Measurements from ENCODE around the gene PHTF1. TPM values are rescaled to one million over a fixed set of nuclear protein-coding genes. Genes with fewer than 3 reads are reported as not detected.

PHTF1 gene
- total RNA-seq, 4 donors from 2014 or later: 10.0 to 14.8 (median 11.1) TPM

DNA sequence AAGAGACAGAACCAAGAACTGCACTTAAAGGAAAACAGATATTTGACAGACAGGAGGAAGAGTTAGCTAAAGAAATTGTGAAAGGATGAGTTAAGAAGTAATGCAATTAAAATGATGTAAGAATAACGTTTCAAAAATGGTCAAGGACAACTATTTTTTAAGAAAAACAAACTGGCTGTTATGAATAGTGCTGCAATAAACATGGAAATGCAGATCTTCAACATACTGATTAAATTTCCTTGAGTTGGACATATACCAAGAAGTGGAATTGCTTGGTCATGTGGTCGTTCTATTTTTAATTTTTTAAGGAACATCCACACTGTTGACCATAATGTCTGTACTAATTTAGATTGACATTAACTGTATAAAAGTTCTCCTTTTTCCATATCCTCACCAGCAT is 23.1 kb upstream of the PHTF1 start:
- no peak for ATAC-seq
- H3K27me3 ChIP-seq: no peaks in the 10 kb centered on the region
- H3K27ac ChIP-seq: no peak overlapping the region
- TF ChIP-seq EP300 (IDR thresholded peaks at IDR 0.05): no peak
- no peak for TF ChIP-seq POLR2AphosphoS5 (IDR thresholded peaks at IDR 0.05)
- no peak for TF ChIP-seq POLR2A (IDR thresholded peaks at IDR 0.05)
- TF ChIP-seq, protein P1, sequence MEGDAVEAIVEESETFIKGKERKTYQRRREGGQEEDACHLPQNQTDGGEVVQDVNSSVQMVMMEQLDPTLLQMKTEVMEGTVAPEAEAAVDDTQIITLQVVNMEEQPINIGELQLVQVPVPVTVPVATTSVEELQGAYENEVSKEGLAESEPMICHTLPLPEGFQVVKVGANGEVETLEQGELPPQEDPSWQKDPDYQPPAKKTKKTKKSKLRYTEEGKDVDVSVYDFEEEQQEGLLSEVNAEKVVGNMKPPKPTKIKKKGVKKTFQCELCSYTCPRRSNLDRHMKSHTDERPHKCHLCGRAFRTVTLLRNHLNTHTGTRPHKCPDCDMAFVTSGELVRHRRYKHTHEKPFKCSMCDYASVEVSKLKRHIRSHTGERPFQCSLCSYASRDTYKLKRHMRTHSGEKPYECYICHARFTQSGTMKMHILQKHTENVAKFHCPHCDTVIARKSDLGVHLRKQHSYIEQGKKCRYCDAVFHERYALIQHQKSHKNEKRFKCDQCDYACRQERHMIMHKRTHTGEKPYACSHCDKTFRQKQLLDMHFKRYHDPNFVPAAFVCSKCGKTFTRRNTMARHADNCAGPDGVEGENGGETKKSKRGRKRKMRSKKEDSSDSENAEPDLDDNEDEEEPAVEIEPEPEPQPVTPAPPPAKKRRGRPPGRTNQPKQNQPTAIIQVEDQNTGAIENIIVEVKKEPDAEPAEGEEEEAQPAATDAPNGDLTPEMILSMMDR (IDR thresholded peaks at IDR 0.05): no peak
- 12 to 33% methylated on average over 1 to 2 of the region's 2 CpGs for WGBS, 2 donors (ENCODE audit: low coverage in 1 of 2)
- H3K4me1 ChIP-seq: peaks cover 12 to 71% (median 20%) of the 10 kb centered on the region in 3 donors
- peaks cover 0 to under 1% of the 10 kb centered on the region in 2 donors for H3K36me3 ChIP-seq
- H3K4me3 ChIP-seq: no peak overlapping the region
- no peaks in the 10 kb centered on the region for H3K9me3 ChIP-seq

DNA sequence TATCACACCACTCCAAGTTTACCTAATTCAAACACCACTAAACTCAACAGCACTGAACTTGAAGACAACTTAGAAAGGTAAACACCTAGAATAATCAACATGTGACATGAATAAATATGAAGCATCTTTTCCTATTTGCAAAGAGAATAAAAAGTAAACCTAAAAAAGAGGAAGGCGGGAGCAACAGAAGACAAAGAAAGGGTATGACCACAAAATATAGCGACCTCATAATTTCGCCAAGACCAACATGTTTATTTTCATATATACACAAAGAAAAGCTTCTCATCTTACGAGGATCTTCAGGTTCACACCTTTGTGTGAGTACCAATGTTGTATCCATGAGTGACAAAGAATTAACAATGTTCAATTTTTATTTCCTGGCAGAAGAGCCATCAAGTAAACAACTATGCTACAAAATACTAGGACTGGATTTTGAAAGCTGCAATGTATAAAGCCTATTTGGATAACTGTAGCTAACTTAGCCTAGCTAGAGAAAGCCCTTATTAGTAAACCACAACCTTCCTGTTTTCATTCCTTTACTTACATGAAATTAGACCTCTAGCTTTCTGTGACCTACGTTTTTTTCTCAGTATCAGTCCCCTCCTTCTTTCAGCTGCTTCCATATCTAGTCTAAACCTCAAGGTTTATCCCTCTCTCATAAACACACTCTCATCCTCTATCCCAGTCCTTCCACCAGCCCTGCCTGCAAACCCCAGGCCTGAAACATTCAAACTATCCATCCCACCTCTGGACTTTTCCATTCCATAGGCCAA is 21.3 kb upstream of the PHTF1 start:
- no peak overlapping the region for H3K4me3 ChIP-seq
- TF ChIP-seq POLR2A (IDR thresholded peaks at IDR 0.05): no peak
- peaks cover 0 to 19% of the 10 kb centered on the region in 2 donors for H3K36me3 ChIP-seq
- ATAC-seq: no peak
- H3K9me3 ChIP-seq: no peaks in the 10 kb centered on the region
- peaks cover 12 to 64% (median 20%) of the 10 kb centered on the region in 3 donors for H3K4me1 ChIP-seq
- WGBS, 2 donors (ENCODE audit: low coverage in 1 of 2): 75 to 78% methylated on average over 5 of the region's 5 CpGs
- no peaks in the 10 kb centered on the region for H3K27me3 ChIP-seq
- H3K27ac ChIP-seq: no peak overlapping the region

DNA sequence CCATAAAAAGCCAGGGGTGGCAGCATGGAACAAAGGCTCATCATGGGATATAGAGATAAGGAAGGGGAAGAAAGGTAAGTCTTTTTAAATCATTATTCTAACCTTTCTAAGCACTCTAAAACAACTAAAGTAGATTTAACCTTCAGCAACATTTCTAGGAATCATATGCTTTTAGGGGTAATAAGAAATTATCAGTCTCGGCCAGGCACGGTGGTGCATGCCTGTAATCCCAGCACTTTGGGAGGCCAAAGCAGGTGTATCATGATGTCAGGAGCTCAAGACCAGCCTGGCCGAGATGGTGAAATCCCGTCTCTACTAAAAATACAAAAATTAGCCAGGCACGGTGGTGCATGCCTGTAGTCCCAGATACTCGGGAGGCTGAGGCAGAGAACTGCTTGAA is 20.3 kb upstream of the PHTF1 start:
- no peak for ATAC-seq
- Histone ChIP-seq H3K4me3 (no peak overlapping the region), H3K36me3 (peaks cover 0 to 29% of the 10 kb centered on the region in 2 donors), H3K27ac (no peak overlapping the region), H3K27me3 (no peaks in the 10 kb centered on the region), H3K9me3 (no peaks in the 10 kb centered on the region), H3K4me1 (peaks cover 12 to 53% (median 20%) of the 10 kb centered on the region in 3 donors)
- TF ChIP-seq, protein P1 (IDR thresholded peaks at IDR 0.05): no peak
- TF ChIP-seq EP300 (IDR thresholded peaks at IDR 0.05) (no peak), POLR2AphosphoS5 (IDR thresholded peaks at IDR 0.05) (no peak), POLR2A (IDR thresholded peaks at IDR 0.05) (no peak)
- WGBS, 2 donors (ENCODE audit: low coverage in 1 of 2): 92 to 100% methylated on average over 1 to 5 of the region's 6 CpGs

DNA sequence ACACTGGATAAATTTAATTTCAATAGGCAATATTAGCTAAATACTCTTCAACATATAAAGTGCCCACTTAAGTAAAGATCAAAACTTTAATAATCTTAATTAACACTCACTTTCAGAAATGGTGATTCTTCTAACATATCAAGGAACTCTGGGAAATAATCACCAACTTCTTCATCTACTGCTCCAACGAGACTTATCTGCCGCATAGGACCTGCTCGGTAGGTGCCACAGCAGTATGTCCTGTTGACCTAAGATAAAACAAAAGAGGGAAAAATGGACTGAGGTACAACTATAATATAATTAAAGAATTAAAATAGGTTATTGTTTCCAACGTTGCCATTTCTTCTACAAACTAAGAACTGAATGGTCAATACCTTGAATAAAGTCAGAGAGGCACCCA is 18.3 kb upstream of the PHTF1 start:
- TF ChIP-seq, protein P1 (IDR thresholded peaks at IDR 0.05): no peak
- TF ChIP-seq POLR2AphosphoS5 (IDR thresholded peaks at IDR 0.05) (no peak), EP300 (IDR thresholded peaks at IDR 0.05) (no peak), POLR2A (IDR thresholded peaks at IDR 0.05) (no peak)
- Histone ChIP-seq H3K4me3 (no peak overlapping the region), H3K27ac (no peak overlapping the region), H3K9me3 (no peaks in the 10 kb centered on the region), H3K27me3 (no peaks in the 10 kb centered on the region), H3K36me3 (peaks cover 0 to 42% of the 10 kb centered on the region in 2 donors), H3K4me1 (peaks cover 0 to 34% (median 11%) of the 10 kb centered on the region in 3 donors)
- no peak for ATAC-seq
- 72 to 78% methylated on average over 4 of the region's 4 CpGs for WGBS, 2 donors (ENCODE audit: low coverage in 1 of 2)

DNA sequence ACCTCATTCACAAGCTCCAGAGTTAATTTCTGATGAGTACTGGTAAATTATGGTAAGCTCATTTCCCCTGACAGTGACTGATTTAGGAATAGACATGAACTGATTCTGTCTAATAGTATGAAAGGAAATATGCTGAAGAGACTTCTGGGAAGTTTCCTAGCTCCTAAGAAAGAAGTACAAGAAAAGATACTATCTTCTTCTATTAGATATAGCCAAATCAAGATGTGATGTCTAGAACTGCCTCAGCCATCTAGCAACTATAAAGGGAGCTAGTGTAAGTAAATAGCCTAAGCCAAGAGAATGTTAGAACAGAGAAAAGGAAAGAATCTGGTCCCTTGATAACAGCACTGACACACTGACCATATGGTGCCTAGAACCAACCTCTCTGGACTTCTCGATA is 10.7 kb upstream of the PHTF1 start:
- Histone ChIP-seq H3K9me3 (no peaks in the 10 kb centered on the region), H3K36me3 (peaks cover 0 to 48% of the 10 kb centered on the region in 2 donors), H3K4me3 (no peak overlapping the region), H3K27me3 (no peaks in the 10 kb centered on the region), H3K27ac (no peak overlapping the region), H3K4me1 (peaks cover 0 to 28% (median 0%) of the 10 kb centered on the region in 3 donors)
- WGBS, 2 donors (ENCODE audit: low coverage in 1 of 2): 81 to 100% methylated on average over 1 of the region's 1 CpG
- no peak for ATAC-seq
- TF ChIP-seq POLR2A (IDR thresholded peaks at IDR 0.05) (no peak), EP300 (IDR thresholded peaks at IDR 0.05) (no peak), POLR2AphosphoS5 (IDR thresholded peaks at IDR 0.05) (no peak)
- TF ChIP-seq, protein P1 (IDR thresholded peaks at IDR 0.05): no peak

Data from gastroesophageal sphincter (tissue), 4 donors.